GM19240 (cell line): ENCODE data around the gene NARF.
A peak's percentile ranks its signal among the peaks of the same experiment; 100 is the strongest.
"Not testable (repeated sequence)": the region's sequence is repeated elsewhere in the genome, so short reads cannot be mapped to it uniquely, and the experiment has no call there.

Experiments used
- DNase-seq: peaks from one replicate; pipeline ENCODE4 v3.0.0; 2011; ENCODE audit warnings: low spot score; ENCODE audit not compliant: insufficient read length

Gene NARF

GRCh38 chr17:82496529-82497434, 38.2 kb downstream of the NARF start:
- DNase-seq: peak; percentile 65

- no peak for DNase-seq
These were observed 39.2 kb downstream of the NARF start for GRCh38 chr17:82497483-82498405.

DNA sequence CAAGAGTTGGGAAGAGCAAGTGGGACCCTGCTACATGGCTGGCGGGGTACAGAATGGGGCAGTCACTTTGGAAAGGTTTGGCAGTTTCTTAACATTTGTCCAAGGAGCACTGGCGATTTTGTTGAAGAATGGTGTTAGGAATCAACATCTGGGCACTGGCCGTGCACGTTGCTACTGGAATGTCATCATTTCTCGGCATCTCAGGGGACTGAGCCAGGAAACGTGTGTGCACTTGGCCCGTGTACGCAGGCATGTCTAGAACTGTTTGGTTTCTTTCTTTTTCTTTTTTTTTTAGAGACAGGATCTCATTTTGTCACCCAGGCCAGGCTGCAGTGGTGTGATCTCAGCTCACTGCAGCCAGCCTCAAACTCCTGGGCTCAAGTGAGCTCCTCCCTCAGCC, 43.7 kb downstream of the NARF start:
- DNase-seq: no peak

DNA sequence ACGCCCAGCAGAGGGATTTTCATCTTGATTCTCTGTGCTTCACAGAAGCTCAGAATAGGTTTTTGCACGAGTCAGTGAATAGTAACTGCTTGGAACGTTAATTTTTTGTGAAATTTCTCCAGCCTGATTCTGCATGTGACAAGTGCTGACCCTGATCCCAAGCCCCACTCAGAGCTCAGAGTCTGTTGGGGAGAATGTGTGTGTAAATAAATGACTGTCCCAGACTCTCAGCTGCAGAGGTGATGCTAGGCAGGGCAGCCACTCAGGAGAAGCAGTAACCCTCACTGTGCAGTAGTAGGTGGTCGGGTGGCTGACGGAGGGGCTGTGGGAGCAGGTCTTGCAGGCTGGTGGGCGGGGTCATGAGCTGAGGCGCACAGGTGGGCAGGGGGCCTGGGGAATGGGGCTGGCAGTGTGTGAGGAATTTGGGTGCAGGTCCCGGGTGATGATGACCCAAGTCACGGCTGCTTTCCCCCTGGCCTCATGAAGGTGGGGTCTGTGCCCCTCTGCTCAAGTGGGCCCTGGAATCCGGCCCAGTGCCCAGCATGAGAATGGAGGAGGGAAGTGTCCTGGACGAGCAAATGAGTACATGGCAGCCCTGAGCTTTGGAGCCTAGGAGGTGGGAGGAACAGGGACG, 44.7 kb downstream of the NARF start:
- no peak for DNase-seq

GRCh38 chr17:82503728-82504308, 45.3 kb downstream of the NARF start:
- no peak for DNase-seq

GRCh38 chr17:82505296-82505695, 46.8 kb downstream of the NARF start:
- no peak for DNase-seq

GRCh38 chr17:82506402-82506801, 47.9 kb downstream of the NARF start:
- DNase-seq: peak; percentile 27

- no peak for DNase-seq
These were observed 49.2 kb downstream of the NARF start for GRCh38 chr17:82507631-82508175.

- not testable (repeated sequence) for DNase-seq
These were observed 53.1 kb downstream of the NARF start for GRCh38 chr17:82511642-82512041.

GRCh38 chr17:82513864-82514263, 55.3 kb downstream of the NARF start:
- not testable (repeated sequence) for DNase-seq

DNA sequence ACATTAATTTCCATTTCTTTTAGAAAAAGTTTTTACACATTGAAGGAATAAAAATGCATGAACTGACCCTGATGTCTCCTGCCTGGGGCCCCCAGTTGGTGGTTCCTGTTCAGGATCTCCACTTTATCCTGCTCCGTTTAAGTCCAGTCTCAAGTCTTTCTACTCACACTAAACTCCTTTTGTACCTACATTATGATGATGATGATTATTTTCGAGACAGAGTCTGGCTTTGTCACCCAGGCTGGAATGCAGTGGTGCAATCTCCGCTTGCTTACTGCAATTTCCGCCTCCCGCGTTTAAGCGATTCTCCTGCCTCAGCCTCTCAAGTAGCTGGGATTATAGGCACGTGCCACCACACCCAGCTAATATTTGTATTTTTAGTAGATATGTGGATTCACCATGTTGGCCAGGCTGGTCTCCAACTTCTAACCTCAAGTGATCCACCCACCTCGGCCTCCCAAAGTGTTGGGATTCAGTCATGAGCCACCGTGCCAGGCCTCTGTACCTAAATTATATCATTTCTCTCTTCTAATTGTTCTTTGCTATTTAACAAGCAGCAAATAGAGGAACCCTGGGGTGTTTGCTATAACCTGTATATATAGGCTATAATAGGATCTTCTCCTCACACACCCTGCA, 58.8 kb downstream of the NARF start:
- DNase-seq: no peak

GRCh38 chr17:82518826-82519810, 60.6 kb downstream of the NARF start, which contains the start of gene FOXK2:
Gene FOXK2 (plus strand): TSS chr17:82519732. CDS start chr17:82519889, 157 bp downstream.
- DNase-seq: peak; percentile 99

- no peak for DNase-seq
These were observed 61.7 kb downstream of the NARF start for GRCh38 chr17:82519971-82520903.

GRCh38 chr17:82524540-82524939, 66.0 kb downstream of the NARF start:
- DNase-seq: no peak

GRCh38 chr17:82525712-82526111, 67.2 kb downstream of the NARF start:
- no peak for DNase-seq

GRCh38 chr17:82527898-82528297, 69.4 kb downstream of the NARF start:
- DNase-seq: no peak

- no peak for DNase-seq
These were observed 70.1 kb downstream of the NARF start for GRCh38 chr17:82528484-82529265.
